ENCODE measurements around the gene ZRANB1. TPM values are rescaled to one million over a fixed set of nuclear protein-coding genes. Genes with fewer than 3 reads are reported as not detected.

Gene ZRANB1
- total and polyA plus RNA-seq, 2 of the 13 experiments (the other 11 are each of a cell fraction or from before 2014, with no cell fraction given): 10.3 to 19.6 TPM

DNA sequence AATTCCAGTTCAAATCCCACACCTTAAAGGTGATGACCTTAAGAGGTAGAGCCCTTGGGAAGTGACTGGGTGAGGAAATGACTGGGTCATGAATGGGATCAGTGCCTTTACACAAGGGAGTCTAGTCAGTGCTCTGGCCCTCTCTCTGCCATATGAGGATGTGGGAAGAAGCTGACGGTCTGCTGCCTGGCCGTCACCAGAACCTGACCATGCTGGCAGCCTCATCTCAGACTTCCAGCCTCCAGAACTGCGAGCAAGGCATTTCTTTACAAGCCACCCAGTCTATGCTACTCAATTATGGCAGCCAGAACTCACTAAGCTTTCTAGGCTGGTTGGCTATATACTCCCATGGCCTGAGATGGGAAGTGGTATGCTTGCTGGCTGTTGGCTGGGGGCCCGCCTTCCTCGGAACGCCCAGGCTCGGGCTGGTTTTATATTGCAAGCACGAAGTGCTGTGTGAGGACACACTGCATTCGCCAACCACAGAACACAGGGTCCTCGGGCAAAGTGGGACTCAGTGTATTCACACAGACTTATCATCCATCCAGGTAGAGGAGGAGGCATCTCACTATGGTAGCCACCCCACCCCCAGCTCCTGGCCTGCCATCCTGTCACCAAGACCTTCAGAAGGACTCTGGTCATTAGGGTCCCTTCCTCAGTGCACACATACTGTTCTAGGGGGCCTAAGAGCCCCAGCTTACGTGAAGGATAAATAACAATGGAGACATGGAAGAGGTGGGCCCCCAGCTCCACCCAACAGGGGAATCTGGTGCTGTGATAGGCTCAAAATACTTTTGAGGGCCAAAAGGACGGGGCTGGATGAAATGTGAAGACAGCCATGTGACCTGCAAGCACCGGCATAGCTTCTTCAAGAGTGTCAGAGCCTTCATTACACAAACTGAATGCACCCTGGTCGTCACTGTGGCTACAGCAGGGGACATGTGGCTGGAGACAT, 49.0 kb downstream of the ZRANB1 start:
- Histone ChIP-seq H3K4me3 (replicated peaks in 1 of 3; ENCODE audit: insufficient read depth in 1 of 3, low read depth in 2 of 3, low read length in 3 of 3) (no peak overlapping the region), H3K27ac (ENCODE audit: extremely low read length, insufficient read depth, low read length) (no peak overlapping the region), H3K79me2 (ENCODE audit: insufficient read depth, low read length) (no peaks in the 10 kb centered on the region), H2AFZ (ENCODE audit: low read length) (no peak overlapping the region), H3K27me3 (ENCODE audit: control insufficient read depth in 1 of 2, insufficient read depth in 2 of 2, low read length in 2 of 2) (no peaks in the 10 kb centered on the region), H3K4me1 (ENCODE audit: insufficient read depth, low read length) (peaks cover 7% of the 10 kb centered on the region; the same call in 1 of the 2 replicates), H3K4me2 (ENCODE audit: low read depth, low read length) (no peak overlapping the region), H3K9ac (ENCODE audit: insufficient read depth, low read depth, low read length) (no peak overlapping the region), H3K9me3 (ENCODE audit: low read length) (no peaks in the 10 kb centered on the region), H3K36me3 (replicated peaks in 1 of 2; ENCODE audit: control insufficient read depth in 1 of 2, insufficient read depth in 2 of 2, low read length in 2 of 2) (peaks cover 2 to 11% of the 10 kb centered on the region in 2 experiments; a peak in 2 of 5 replicates), H4K20me1 (ENCODE audit: insufficient read depth, low read length) (no peaks in the 10 kb centered on the region; the same call in 1 of the 2 replicates)
- in situ Hi-C loops (cut with HindIII; ENCODE audit: extremely low pct_ligation_motif_present, low pct_unique_long_range_greater_than_20kb) (no loop called here), intact Hi-C loops (cut with micrococcal nuclease; ENCODE audit: unreplicated experiment) (no loop called here)
- DNase-seq (ENCODE audit: low spot score) (no peak), ATAC-seq (no peak), FAIRE-seq (no peak)
- no TSS peak for BruUV-seq (replicated peaks)
- CTCF ChIA-PET (ENCODE audit: low intra/inter-chr PET ratio, low total read pairs): no interaction called here
- 96% methylated on average over 12 of the region's 14 CpGs for WGBS (ENCODE audit: low lambda C conversion rate)
- TF ChIP-seq KDM2A (CRISPR knock-in tag; IDR thresholded peaks at IDR 0.05; ENCODE audit: borderline replicate concordance, low read depth) (0 out of 2 replicates have a peak, but pooled peaks have one; percentile 15), ZNF703 (CRISPR knock-in tag; IDR thresholded peaks at IDR 0.05; ENCODE audit: borderline replicate concordance) (no peak), RBM22 (optimal IDR thresholded peaks at IDR 0.05; ENCODE audit: low read length) (peak; percentile 79), POLR2G (IDR thresholded peaks at IDR 0.05; ENCODE audit: low read depth, low read length) (0 out of 2 replicates have a peak, but pooled peaks have one; percentile 30), IKZF5 (CRISPR knock-in tag; IDR thresholded peaks at IDR 0.05) (no peak), MTF2 (CRISPR knock-in tag; IDR thresholded peaks at IDR 0.05; ENCODE audit: borderline replicate concordance) (no peak)
- POLR2A ChIA-PET: no interaction called here

All from HepG2 (cell line).